Keratinocyte (primary cell): ENCODE results near the gene FLVCR1. TPM values are rescaled to one million over a fixed set of nuclear protein-coding genes. Genes with fewer than 3 reads are reported as not detected.

Source experiments
- DNase-seq: peaks from one replicate; pipeline ENCODE4 v3.0.0-alpha.2; 2011; ENCODE audit warnings: low read depth, missing footprints, low spot score
- FAIRE-seq: peaks from 2 replicates; lab custom pipeline; 2011; peaks lifted over from hg19 to GRCh38; lab: Jason Lieb, UNC
- H2AFZ ChIP-seq: 2 replicates; pipeline ENCODE4 v1.6.0; 2012; ENCODE audit warnings: low read length, control low read depth, inconsistent platforms; ENCODE audit not compliant: control insufficient read depth
- H3K27ac ChIP-seq: 2 replicates; pipeline ENCODE4 v1.5.1; 2011; ENCODE audit warnings: low read length; ENCODE audit not compliant: control insufficient read depth, insufficient read depth
- H3K27me3 ChIP-seq: 3 replicates; pipeline ENCODE4 v1.6.0; 2011; ENCODE audit warnings: low read length; ENCODE audit not compliant: control insufficient read depth, insufficient read depth; ENCODE audit errors: extremely low read depth
- H3K36me3 ChIP-seq, 2 experiments: 2 replicates in 1 of 2; 3 replicates in 1 of 2; pipeline ENCODE4 v1.5.1; 2011; ENCODE audit warnings: low read length in 2 of 2, mild to moderate bottlenecking in 1 of 2; ENCODE audit not compliant: control insufficient read depth in 2 of 2, insufficient read depth in 2 of 2; ENCODE audit errors: extremely low read depth in 1 of 2
- H3K4me1 ChIP-seq: 3 replicates; pipeline ENCODE4 v1.5.1; 2011; ENCODE audit warnings: low read length; ENCODE audit not compliant: control insufficient read depth, insufficient read depth; ENCODE audit errors: extremely low read depth
- H3K4me2 ChIP-seq: 3 replicates; pipeline ENCODE4 v1.6.0; 2011; ENCODE audit warnings: low read depth, low read length; ENCODE audit not compliant: control insufficient read depth, insufficient read depth; ENCODE audit errors: extremely low read depth
- H3K4me3 ChIP-seq, 3 experiments: fragments of 200-600 bp in 1 of 3; sonication (generic) in 1 of 3; 2 replicates in 2 of 3; 3 replicates in 1 of 3; pipeline ENCODE4 v1.5.1; 2011 to 2016; ENCODE audit warnings: low read length in 3 of 3, mild to moderate bottlenecking in 3 of 3, control low read depth in 2 of 3, inconsistent platforms in 1 of 3, low read depth in 1 of 3, mixed read lengths in 1 of 3, mixed run types in 1 of 3, moderate library complexity in 1 of 3; ENCODE audit not compliant: control insufficient read depth in 2 of 3, insufficient read depth in 2 of 3; ENCODE audit errors: extremely low read depth in 1 of 3
- H3K79me2 ChIP-seq: 2 replicates; pipeline ENCODE4 v1.6.0; 2012; ENCODE audit warnings: low read length; ENCODE audit not compliant: control insufficient read depth, insufficient read depth
- H3K9ac ChIP-seq: 3 replicates; pipeline ENCODE4 v1.6.0; 2011; ENCODE audit warnings: low read length; ENCODE audit not compliant: control insufficient read depth, insufficient read depth; ENCODE audit errors: extremely low read depth
- H3K9me1 ChIP-seq: 3 replicates; pipeline ENCODE4 v1.6.0; 2011; ENCODE audit warnings: low read length; ENCODE audit not compliant: control insufficient read depth, insufficient read depth; ENCODE audit errors: extremely low read depth
- H3K9me3 ChIP-seq: 2 replicates; pipeline ENCODE4 v1.5.1; 2012; ENCODE audit warnings: low read depth, low read length; ENCODE audit not compliant: control insufficient read depth
- H4K20me1 ChIP-seq: 3 replicates; pipeline ENCODE4 v1.6.0; 2011; ENCODE audit warnings: low read length; ENCODE audit not compliant: control insufficient read depth, insufficient read depth; ENCODE audit errors: extremely low read depth
- EZH2 ChIP-seq: IDR thresholded peaks from one replicate; pipeline ENCODE4 v1.6.1; 2012; ENCODE audit warnings: inconsistent platforms, mild to moderate bottlenecking, low read length, moderate library complexity
- dilution Hi-C: fragments of 300-500 bp; cut with MboI; formaldehyde crosslinking; loops from one replicate; pipeline ENCODE4 v1.7.0; 2020; ENCODE audit warnings: low sequenced_read_pairs; ENCODE audit not compliant: extremely low pct_ligation_motif_present
- polyA plus RNA-seq, 5 experiments: library from polyadenylated mRNA; depleted of rRNA in 3 of 5; stranded (reverse) in 3 of 5; stranded (forward) in 1 of 5; unstranded in 1 of 5; fragments of >200 nt; gene quantifications; 1 replicate in 1 of 5; 2 replicates in 3 of 5; 3 replicates in 1 of 5; pipeline versions ENCODE4 v1.2.1 to v1.2.3, GENCODE V29; 2011 to 2012; ENCODE audit warnings: missing spikeins in 2 of 5, low read depth in 1 of 5, low replicate concordance in 1 of 5
- TF ChIP-seq, protein P1 (sequence below), 3 experiments: IDR thresholded peaks in 1 of 3; conservative IDR thresholded peaks in 1 of 3; optimal IDR thresholded peaks in 1 of 3; 2 replicates in 2 of 3; 3 replicates in 1 of 3; pipeline versions ENCODE3 to v1.5.1; 2011; ENCODE audit warnings: low read length in 3 of 3, mild to moderate bottlenecking in 3 of 3, moderate library complexity in 2 of 3, control low read depth in 1 of 3, inconsistent platforms in 1 of 3; ENCODE audit not compliant: insufficient read depth in 2 of 3; ENCODE audit errors: extremely low read depth in 1 of 3

Gene FLVCR1
- polyA plus RNA-seq, 1 donor (not counting 4 experiments of a cell fraction or from before 2014, with no cell fraction given) = 6.4 TPM

DNA sequence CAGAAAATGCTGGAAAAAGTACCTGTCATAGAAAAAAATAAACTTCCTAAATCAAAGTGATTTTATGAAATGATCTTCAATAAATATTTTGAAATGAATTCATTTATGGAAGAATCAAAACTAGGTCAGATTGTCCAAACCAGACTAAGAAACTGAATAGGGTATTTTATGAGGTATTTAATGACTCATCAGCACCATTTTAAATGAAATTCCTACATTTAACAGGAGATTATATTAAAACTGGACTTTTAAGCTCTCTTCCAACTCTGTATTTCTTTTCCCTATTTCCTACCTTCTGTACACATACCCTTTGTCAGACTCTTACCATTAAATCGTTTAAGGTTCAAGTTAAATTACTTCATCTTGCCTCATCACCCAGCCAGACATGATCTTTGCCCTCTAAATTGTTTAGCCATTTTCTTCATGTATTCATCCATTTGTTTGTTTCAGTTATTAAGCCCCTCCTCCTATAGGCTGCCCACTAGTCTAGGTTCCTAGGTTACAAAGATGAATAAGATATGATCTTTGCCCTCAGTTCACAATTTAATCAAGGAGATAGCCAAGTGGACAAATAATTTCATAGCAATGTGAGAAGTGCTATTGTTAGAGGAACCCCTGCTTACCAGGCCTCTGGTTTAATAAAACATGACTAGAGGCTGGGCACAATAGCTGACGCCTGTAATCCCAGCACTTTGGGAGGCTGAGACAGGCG is 41.4 kb upstream of the FLVCR1 start:
- Histone ChIP-seq H3K9me3 (no peaks in the 10 kb centered on the region), H3K4me3 (no peak overlapping the region), H2AFZ (no peak overlapping the region), H3K4me1 (no peaks in the 10 kb centered on the region), H3K4me2 (no peak overlapping the region), H4K20me1 (no peaks in the 10 kb centered on the region), H3K27ac (no peak overlapping the region), H3K36me3 (no peaks in the 10 kb centered on the region), H3K27me3 (no peaks in the 10 kb centered on the region), H3K9me1 (no peaks in the 10 kb centered on the region), H3K9ac (no peak overlapping the region), H3K79me2 (no peaks in the 10 kb centered on the region)
- TF ChIP-seq EZH2 = no peak
- TF ChIP-seq, protein P1, sequence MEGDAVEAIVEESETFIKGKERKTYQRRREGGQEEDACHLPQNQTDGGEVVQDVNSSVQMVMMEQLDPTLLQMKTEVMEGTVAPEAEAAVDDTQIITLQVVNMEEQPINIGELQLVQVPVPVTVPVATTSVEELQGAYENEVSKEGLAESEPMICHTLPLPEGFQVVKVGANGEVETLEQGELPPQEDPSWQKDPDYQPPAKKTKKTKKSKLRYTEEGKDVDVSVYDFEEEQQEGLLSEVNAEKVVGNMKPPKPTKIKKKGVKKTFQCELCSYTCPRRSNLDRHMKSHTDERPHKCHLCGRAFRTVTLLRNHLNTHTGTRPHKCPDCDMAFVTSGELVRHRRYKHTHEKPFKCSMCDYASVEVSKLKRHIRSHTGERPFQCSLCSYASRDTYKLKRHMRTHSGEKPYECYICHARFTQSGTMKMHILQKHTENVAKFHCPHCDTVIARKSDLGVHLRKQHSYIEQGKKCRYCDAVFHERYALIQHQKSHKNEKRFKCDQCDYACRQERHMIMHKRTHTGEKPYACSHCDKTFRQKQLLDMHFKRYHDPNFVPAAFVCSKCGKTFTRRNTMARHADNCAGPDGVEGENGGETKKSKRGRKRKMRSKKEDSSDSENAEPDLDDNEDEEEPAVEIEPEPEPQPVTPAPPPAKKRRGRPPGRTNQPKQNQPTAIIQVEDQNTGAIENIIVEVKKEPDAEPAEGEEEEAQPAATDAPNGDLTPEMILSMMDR (optimal IDR thresholded peaks at IDR 0.05 in 1 of 3, IDR thresholded peaks at IDR 0.05 in 1 of 3, conservative IDR thresholded peaks at IDR 0.05 in 1 of 3; ENCODE audit: extremely low read depth in 1 of 3, insufficient read depth in 2 of 3, low read length in 3 of 3) = no peak
- DNase-seq (no peak), FAIRE-seq (no peak)
- dilution Hi-C loops = no loop called here

DNA sequence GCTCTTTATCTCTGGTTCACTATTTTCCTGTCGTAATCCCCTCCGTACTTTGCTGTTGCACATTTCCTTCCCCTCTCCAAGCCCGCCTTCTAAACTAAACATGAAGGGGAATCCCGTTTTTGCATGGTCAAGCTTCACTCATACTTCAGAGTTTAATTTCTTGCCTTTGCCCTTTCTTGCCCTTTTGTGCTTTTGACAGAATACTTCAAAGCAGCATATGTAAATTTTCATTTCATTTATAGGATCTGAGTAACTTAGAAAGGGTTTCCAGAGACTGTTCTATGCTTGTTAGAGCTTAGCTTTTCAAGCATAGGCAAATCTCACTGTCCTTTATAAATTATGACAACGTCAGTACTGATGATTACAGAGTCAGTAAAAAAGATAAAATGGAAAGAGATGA is 38.3 kb upstream of the FLVCR1 start:
- TF ChIP-seq, protein P1 (optimal IDR thresholded peaks at IDR 0.05 in 1 of 3, IDR thresholded peaks at IDR 0.05 in 1 of 3, conservative IDR thresholded peaks at IDR 0.05 in 1 of 3; ENCODE audit: extremely low read depth in 1 of 3, insufficient read depth in 2 of 3, low read length in 3 of 3) = no peak
- no peak for TF ChIP-seq EZH2
- no peaks in the 10 kb centered on the region for H3K4me1 ChIP-seq
- H2AFZ ChIP-seq = peak overlapping the region; percentile 5
- FAIRE-seq (no peak), DNase-seq (no peak)
- peaks cover 5% of the 10 kb centered on the region for H3K9me3 ChIP-seq
- no peak overlapping the region for H3K4me3 ChIP-seq
- no peaks in the 10 kb centered on the region for H3K27me3 ChIP-seq
- no peak overlapping the region for H3K4me2 ChIP-seq
- H3K27ac ChIP-seq = no peak overlapping the region
- dilution Hi-C loops = no loop called here
- H3K79me2 ChIP-seq = no peaks in the 10 kb centered on the region
- no peaks in the 10 kb centered on the region for H4K20me1 ChIP-seq
- H3K9me1 ChIP-seq = no peaks in the 10 kb centered on the region
- no peaks in the 10 kb centered on the region for H3K36me3 ChIP-seq
- H3K9ac ChIP-seq = no peak overlapping the region
